Fibroblast of skin of abdomen (primary cell): ENCODE results near the gene SRBD1. TPM values are rescaled to one million over a fixed set of nuclear protein-coding genes. Genes with fewer than 3 reads are reported as not detected.

Experiments used
- DNase-seq: peaks from one replicate; pipeline ENCODE4 v3.0.0-alpha.2; 2013
- polyA plus RNA-seq, 2 experiments: library from polyadenylated mRNA; unstranded; fragments of 120-200 nt; gene quantifications; one replicate each; pipeline ENCODE4 v1.2.1, GENCODE V29; 2013; ENCODE audit not compliant: insufficient read length in 2 of 2

Gene SRBD1, protein sequence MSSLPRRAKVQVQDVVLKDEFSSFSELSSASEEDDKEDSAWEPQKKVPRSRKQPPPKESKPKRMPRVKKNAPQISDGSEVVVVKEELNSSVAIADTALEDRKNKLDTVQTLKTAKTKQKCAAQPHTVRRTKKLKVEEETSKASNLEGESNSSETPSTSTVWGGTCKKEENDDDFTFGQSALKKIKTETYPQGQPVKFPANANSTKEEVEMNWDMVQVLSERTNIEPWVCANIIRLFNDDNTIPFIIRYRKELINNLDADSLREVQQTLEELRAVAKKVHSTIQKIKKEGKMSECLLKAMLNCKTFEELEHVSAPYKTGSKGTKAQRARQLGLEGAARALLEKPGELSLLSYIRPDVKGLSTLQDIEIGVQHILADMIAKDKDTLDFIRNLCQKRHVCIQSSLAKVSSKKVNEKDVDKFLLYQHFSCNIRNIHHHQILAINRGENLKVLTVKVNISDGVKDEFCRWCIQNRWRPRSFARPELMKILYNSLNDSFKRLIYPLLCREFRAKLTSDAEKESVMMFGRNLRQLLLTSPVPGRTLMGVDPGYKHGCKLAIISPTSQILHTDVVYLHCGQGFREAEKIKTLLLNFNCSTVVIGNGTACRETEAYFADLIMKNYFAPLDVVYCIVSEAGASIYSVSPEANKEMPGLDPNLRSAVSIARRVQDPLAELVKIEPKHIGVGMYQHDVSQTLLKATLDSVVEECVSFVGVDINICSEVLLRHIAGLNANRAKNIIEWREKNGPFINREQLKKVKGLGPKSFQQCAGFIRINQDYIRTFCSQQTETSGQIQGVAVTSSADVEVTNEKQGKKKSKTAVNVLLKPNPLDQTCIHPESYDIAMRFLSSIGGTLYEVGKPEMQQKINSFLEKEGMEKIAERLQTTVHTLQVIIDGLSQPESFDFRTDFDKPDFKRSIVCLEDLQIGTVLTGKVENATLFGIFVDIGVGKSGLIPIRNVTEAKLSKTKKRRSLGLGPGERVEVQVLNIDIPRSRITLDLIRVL
- polyA plus RNA-seq (2013, experiment 1 of 2; ENCODE audit: insufficient read length): 9.7 TPM
- 10.1 TPM for polyA plus RNA-seq (2013, experiment 2 of 2; ENCODE audit: insufficient read length)

DNA sequence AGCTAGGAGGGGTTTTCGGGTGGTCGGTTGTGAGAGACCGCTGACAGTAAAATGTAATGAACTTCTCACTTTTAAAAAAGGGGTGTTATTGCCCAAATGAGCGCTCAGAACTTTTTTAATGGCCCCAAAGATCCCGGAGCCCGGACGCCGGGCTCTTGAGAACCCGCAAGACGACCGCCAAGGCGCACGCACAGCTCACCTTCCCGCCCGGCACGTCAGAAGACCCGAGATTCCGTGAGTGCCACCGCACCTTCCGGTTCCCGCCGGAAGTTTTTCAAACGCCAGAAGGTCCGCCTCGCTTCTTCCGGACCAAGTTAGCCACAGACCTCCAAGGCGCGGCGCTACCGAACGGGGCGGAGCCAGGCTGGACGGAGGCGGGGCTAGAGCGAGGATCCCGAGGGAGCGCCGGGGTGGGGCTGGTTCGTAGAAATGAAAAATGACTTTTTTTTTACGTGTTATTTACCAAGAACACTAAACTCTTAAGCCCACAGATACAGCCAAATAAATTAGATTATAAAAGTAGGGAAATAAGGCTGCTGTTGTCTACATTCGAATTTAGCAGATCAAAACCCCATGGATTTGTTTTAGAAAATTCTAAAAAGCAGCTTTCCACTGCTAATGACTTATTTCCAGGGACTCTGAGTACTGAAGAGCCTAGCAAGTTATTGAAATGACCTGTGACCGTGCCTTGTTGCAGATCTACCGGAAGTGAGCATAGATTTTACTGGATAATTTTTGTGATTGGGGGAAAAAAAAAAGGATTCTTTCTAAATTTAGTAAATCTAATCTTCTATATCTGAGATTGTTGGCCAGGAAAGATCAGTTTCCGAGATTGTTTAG, at the start of gene SRBD1:
SRBD1 (minus strand) TSS at position 248 of the 840 bp plus-strand sequence. CDS start 5,826 bp downstream, outside the sequence.
- DNase-seq: peak; percentile 92

- DNase-seq: no peak
Observed at GRCh38 chr2:45654250-45654649, 43.2 kb upstream of the SRBD1 start.

DNA sequence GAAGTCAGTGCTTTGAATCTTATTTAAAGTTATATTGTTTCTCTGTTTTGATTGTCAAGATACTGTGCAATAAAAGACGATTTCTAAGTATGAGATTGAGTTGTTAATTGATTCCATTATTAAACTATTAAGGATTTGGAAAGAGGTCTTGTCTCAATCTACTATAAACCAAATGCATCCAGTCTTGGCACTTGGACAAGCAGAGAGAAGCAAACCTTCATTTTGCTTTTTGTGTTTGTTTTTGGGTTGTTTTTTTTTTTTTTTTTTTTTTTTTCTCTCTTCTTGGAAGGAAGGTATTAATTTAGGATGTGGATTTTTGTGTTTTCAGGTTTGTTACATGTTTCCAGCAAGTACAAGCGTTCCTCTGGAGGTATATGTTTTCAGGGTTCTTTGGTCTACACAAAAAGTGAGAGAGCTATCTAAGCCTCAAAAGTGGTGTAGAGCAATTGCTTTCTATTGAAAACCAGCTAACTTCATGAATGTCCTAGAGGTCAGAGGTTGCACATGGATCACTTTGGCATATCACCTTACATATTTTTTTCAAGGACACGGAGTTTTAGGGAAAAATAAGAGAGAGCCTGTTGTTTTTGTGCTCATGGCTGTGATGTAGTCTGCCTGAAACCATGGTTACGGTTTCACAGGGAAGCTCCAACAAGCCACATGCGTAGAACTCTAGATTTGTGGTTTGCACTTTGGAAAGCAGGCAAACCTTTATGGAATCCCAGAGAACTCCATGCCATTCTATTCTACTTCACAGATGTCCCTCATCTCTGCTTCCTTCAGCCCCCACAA, 42.3 kb upstream of the SRBD1 start:
- peak; percentile 61 for DNase-seq

- DNase-seq: peak; percentile 66
Observed at GRCh38 chr2:45652090-45653031, 41.3 kb upstream of the SRBD1 start.

DNA sequence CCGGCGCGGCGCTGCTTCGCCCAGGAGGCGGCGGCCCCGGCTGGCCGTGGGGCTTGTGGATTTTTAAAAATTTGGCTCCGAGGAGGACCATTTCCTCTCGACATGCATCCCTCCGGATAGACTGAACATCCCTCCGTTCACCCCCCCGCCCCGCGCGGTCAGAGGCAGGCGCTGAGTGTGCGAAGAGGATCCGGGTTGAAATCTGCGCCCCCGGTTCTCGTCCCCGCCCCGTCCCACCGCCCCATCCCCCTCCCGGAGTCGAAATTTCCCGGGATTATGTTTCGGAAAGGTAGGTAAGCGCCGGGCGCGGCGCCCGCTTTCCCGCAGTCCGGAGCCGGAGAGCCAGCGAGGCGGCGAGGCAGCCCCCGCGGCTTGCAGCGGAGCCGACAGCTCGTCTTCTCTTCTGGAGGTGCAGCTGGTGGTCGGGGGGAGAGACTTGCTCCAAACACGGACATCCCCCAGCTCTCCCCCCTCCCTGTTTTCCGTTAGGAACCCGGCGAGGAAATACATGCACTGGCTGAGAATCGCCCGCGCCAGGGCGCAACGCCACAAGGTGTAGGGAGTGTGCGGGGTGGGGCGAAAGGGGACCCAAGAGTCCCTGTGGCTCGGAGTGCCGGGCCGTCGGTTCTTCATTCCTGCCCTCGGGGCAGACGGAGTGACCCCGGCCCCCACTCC, 40.5 kb upstream of the SRBD1 start, which contains the start of gene PRKCE:
PRKCE (plus strand) TSS at position 261 of the 675 bp plus-strand sequence.
- DNase-seq: no peak

DNA sequence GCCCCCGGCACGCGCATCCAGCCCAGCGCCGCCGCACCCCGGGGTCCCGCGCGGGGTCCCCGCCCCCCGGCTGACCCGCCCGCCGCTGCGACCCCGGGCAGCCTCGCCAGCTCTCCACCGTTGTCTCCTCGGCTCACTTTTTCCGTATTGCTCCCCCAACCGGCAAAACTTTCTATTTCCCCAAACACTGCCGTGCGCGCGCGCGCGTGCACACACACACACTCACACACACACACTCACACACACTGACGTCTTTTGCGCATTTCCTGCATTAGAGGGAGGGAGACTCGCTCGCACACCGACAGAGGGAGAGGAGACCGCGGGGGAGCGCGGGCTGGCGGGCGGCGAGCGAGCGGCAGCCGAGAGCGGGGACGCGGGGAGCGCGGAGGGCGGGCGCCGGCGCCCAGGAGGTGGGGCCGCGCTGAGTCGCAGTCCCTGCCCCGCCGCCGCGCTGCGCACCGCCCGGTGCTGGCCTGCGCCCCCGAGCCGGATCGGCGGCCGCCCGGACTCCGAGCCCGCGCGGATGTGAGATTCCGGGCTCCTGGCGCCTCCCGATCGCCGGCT, 39.9 kb upstream of the SRBD1 start:
- DNase-seq: peak; percentile 99

GRCh38 chr2:45649858-45650811, 39.1 kb upstream of the SRBD1 start:
- DNase-seq: peak; percentile 40

DNA sequence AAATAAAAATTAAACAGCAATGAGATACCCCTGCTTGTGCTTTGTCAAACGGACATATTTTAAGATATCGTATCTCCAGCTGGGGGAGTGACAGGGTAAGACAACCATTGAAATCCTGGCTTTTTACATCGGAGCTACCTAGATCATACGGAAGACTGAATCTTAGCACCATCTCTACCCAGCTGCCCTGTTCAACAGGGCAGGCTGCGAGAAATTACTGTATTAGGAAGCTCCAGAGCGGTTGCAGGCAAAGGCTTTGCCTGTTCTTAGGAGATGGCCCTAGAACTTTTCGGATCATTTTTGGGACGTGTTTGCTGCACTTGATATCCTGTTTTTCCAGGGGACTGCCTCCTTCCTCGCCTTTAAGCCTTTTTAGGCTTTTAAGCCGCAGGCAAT, 38.4 kb upstream of the SRBD1 start:
- peak; percentile 20 for DNase-seq

- DNase-seq: no peak
Observed at GRCh38 chr2:45648636-45649035, 37.6 kb upstream of the SRBD1 start.

- DNase-seq: no peak
Observed at GRCh38 chr2:45647986-45648520, 37.0 kb upstream of the SRBD1 start.

- no peak for DNase-seq
Observed at GRCh38 chr2:45647356-45647755, 36.3 kb upstream of the SRBD1 start.

- DNase-seq: no peak
Observed at GRCh38 chr2:45646289-45646688, 35.2 kb upstream of the SRBD1 start.

DNA sequence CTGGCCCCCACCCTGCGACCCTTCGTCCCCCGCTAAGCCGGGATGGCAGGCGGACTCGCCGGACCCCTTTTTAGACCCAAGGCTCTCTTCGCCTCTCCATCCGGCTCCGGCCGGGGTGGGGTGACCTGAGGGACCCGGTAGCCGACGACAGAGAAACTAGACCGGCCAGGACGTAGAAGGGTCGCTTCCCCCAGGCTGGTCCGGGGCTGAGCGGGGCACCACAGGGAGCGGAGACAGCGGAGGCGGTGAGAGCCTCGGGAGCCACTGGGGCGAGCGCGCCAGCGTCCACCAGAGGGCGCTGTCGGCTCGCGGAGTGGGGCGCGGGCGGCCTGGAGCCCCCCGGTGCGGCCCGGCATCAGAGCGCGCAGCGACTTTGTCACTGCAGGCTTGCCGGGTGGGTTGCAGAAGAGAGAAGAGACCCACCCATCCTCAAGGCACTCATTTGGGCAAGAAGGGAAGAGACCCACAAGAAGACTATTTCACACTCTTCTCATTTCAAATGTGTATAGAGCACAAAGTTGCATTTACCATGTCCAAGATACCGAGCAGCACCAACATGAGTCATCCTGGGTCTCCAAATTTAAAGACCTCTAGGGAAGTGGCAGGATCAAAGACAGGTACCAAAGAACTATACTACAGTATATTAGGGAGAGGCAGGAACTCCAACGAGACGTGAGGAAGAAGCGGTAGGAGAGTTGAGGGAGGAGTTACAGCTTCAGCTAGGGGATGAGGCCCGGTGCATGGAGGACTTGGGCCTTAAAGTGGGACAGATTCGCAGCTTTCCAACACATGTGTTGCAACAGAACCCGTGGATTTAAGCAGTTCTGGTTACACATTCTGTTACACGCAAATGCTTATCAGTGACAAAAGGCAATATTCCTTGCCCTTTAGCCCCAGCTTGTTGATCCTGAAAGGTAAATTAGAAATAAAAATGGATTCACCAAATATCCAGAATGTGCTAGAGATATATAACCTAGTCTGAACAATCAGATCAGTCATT, 32.8 kb upstream of the SRBD1 start:
- DNase-seq: peak; percentile 54

GRCh38 chr2:45643095-45643494, 32.0 kb upstream of the SRBD1 start:
- no peak for DNase-seq

GRCh38 chr2:45640576-45640975, 29.5 kb upstream of the SRBD1 start:
- DNase-seq: no peak

DNA sequence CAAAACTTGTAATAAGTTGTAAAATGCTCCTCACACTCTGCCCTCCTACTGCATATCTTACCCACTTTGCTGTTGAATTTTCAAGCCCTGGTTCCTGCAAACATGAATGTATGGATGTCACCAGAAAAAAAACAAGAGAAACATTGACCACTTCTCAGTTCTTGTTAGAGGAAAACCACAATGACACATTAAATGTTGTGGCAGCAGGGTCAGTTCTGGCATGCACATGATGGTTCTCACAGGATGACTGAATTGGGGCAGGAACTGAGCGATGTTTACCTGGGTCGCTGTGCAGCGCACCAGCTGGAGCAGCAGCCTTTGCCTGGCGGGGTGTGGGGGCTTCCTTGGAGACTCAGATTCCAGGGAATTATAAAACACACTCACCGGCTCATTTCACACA, 26.4 kb upstream of the SRBD1 start:
- DNase-seq: peak; percentile 49
